GF-D8 (cell line): ENCODE results near the gene ABCC3.

Experiments
- DNase-seq: peaks from one replicate; lab custom pipeline; 2025; lab: John Stamatoyannopoulos, UW

The ABCC3 gene

GRCh38 chr17:50627036-50627781 lies 7.5 kb upstream of the ABCC3 start:
- no peak for DNase-seq

- no peak for DNase-seq
These were observed 6.7 kb upstream of the ABCC3 start for GRCh38 chr17:50627782-50628601.

GRCh38 chr17:50629902-50630301 lies 4.8 kb upstream of the ABCC3 start:
- DNase-seq, result no peak

- no peak for DNase-seq
These were observed 4.0 kb upstream of the ABCC3 start for GRCh38 chr17:50630524-50631194.

- DNase-seq, result no peak
These were observed 3.3 kb upstream of the ABCC3 start for GRCh38 chr17:50631195-50631907.

GRCh38 chr17:50631908-50632571 lies 2.6 kb upstream of the ABCC3 start:
- DNase-seq, result no peak

GRCh38 chr17:50632637-50633036 lies 2.0 kb upstream of the ABCC3 start:
- no peak for DNase-seq

GRCh38 chr17:50633683-50634082 lies 998 bp upstream of the ABCC3 start:
- DNase-seq, result no peak

- no peak for DNase-seq
These were observed 442 bp downstream of the ABCC3 start for GRCh38 chr17:50634915-50635731.

- no peak for DNase-seq
These were observed 976 bp downstream of the ABCC3 start for GRCh38 chr17:50635732-50635981.

GRCh38 chr17:50635982-50636803 lies 1.5 kb downstream of the ABCC3 start:
- no peak for DNase-seq

- DNase-seq, result no peak
These were observed 2.1 kb downstream of the ABCC3 start for GRCh38 chr17:50636804-50637195.

GRCh38 chr17:50637829-50638605 lies 3.3 kb downstream of the ABCC3 start:
- DNase-seq, result no peak

GRCh38 chr17:50638606-50638965 lies 3.9 kb downstream of the ABCC3 start:
- DNase-seq, result no peak

- DNase-seq, result peak; percentile 49
These were observed 4.5 kb downstream of the ABCC3 start for GRCh38 chr17:50638966-50639713.

- no peak for DNase-seq
These were observed 6.1 kb downstream of the ABCC3 start for GRCh38 chr17:50640686-50641351.

- no peak for DNase-seq
These were observed 6.7 kb downstream of the ABCC3 start for GRCh38 chr17:50641357-50641756.

GRCh38 chr17:50642071-50642721 lies 7.5 kb downstream of the ABCC3 start:
- no peak for DNase-seq
